ENCODE data around the gene RASGRF2. TPM values are rescaled to one million over a fixed set of nuclear protein-coding genes. Genes with fewer than 3 reads are reported as not detected.

RASGRF2 gene
- total RNA-seq, 1 experiment from 2014 or later: 9.1 TPM

GRCh38 chr5:81151546-81151945 lies 191.4 kb downstream of the RASGRF2 start:
- no TSS peak for BruUV-seq (replicated peaks)
- Histone ChIP-seq H3K36me3 (ENCODE audit: insufficient read depth, low read length, poor library complexity, severe bottlenecking) (no peaks in the 10 kb centered on the region), H3K27me3 (replicated peaks; ENCODE audit: insufficient read depth, low read depth, low read length, poor library complexity) (no peaks in the 10 kb centered on the region), H3K27ac (ENCODE audit: low read depth, low read length, poor library complexity, severe bottlenecking) (no peak overlapping the region), H3K4me1 (ENCODE audit: insufficient read depth, low read length, poor library complexity, severe bottlenecking) (no peaks in the 10 kb centered on the region), H3K4me3 (ENCODE audit: low read depth, low read length, poor library complexity, severe bottlenecking) (no peak overlapping the region), H3K9me3 (ENCODE audit: low read depth, low read length, poor library complexity, severe bottlenecking) (no peaks in the 10 kb centered on the region)
- no peak for TF ChIP-seq EZH2 (IDR thresholded peaks at IDR 0.05; ENCODE audit: borderline replicate concordance, low read depth, low read length, poor library complexity, severe bottlenecking)
- no peak for TF ChIP-seq CTCF (conservative IDR thresholded peaks at IDR 0.05; ENCODE audit: low read depth, low read length)
- no peak for DNase-seq (ENCODE audit: low spot score)
- ChIA-PET CTCF (no interaction called here), POLR2A (ENCODE audit: low non-redundant PET) (no interaction called here)
- intact Hi-C loops (cut with micrococcal nuclease; ENCODE audit: unreplicated experiment): no loop called here

GRCh38 chr5:81154725-81155124 lies 194.6 kb downstream of the RASGRF2 start:
- no peaks in the 10 kb centered on the region for H3K36me3 ChIP-seq (ENCODE audit: insufficient read depth, low read length, poor library complexity, severe bottlenecking)
- no peak overlapping the region for H3K4me3 ChIP-seq (ENCODE audit: low read depth, low read length, poor library complexity, severe bottlenecking)
- no peaks in the 10 kb centered on the region for H3K4me1 ChIP-seq (ENCODE audit: insufficient read depth, low read length, poor library complexity, severe bottlenecking)
- H3K27me3 ChIP-seq (replicated peaks; ENCODE audit: insufficient read depth, low read depth, low read length, poor library complexity): no peaks in the 10 kb centered on the region
- no peak overlapping the region for H3K27ac ChIP-seq (ENCODE audit: low read depth, low read length, poor library complexity, severe bottlenecking)
- intact Hi-C loops (cut with micrococcal nuclease; ENCODE audit: unreplicated experiment): no loop called here
- ChIA-PET POLR2A (ENCODE audit: low non-redundant PET) (no interaction called here), CTCF (no interaction called here)
- no TSS peak for BruUV-seq (replicated peaks)
- TF ChIP-seq CTCF (conservative IDR thresholded peaks at IDR 0.05; ENCODE audit: low read depth, low read length) (no peak), EZH2 (IDR thresholded peaks at IDR 0.05; ENCODE audit: borderline replicate concordance, low read depth, low read length, poor library complexity, severe bottlenecking) (no peak)
- no peak for DNase-seq (ENCODE audit: low spot score)
- no peaks in the 10 kb centered on the region for H3K9me3 ChIP-seq (ENCODE audit: low read depth, low read length, poor library complexity, severe bottlenecking)

- TF ChIP-seq CTCF (conservative IDR thresholded peaks at IDR 0.05; ENCODE audit: low read depth, low read length): no peak
- no peak for TF ChIP-seq EZH2 (IDR thresholded peaks at IDR 0.05; ENCODE audit: borderline replicate concordance, low read depth, low read length, poor library complexity, severe bottlenecking)
- ChIA-PET POLR2A (ENCODE audit: low non-redundant PET) (no interaction called here), CTCF (no interaction called here)
- Histone ChIP-seq H3K4me1 (ENCODE audit: insufficient read depth, low read length, poor library complexity, severe bottlenecking) (no peaks in the 10 kb centered on the region), H3K9me3 (ENCODE audit: low read depth, low read length, poor library complexity, severe bottlenecking) (no peaks in the 10 kb centered on the region), H3K27ac (ENCODE audit: low read depth, low read length, poor library complexity, severe bottlenecking) (no peak overlapping the region), H3K27me3 (replicated peaks; ENCODE audit: insufficient read depth, low read depth, low read length, poor library complexity) (no peaks in the 10 kb centered on the region), H3K36me3 (ENCODE audit: insufficient read depth, low read length, poor library complexity, severe bottlenecking) (no peaks in the 10 kb centered on the region), H3K4me3 (ENCODE audit: low read depth, low read length, poor library complexity, severe bottlenecking) (no peak overlapping the region)
- intact Hi-C loops (cut with micrococcal nuclease; ENCODE audit: unreplicated experiment): no loop called here
- BruUV-seq (replicated peaks): no TSS peak
- no peak for DNase-seq (ENCODE audit: low spot score)
Measured at GRCh38 chr5:81156732-81157131, 196.6 kb downstream of the RASGRF2 start.

Measured in A673 (cell line).